GM12865 (cell line): ENCODE data around the gene CELF2.
"Not testable (repeated sequence)": the region's sequence is repeated elsewhere in the genome, so short reads cannot be mapped to it uniquely, and the experiment has no call there.

Experiments used
- DNase-seq: peaks from one replicate; pipeline ENCODE4 v3.0.0; 2010; ENCODE audit warnings: low read depth
- H3K4me3 ChIP-seq: 2 replicates; pipeline ENCODE4 v1.5.1; 2011; ENCODE audit warnings: mild to moderate bottlenecking, low read depth, low read length, control low read depth
- CTCF ChIP-seq: IDR thresholded peaks from 2 replicates; pipeline ENCODE4 v1.5.1; 2011; ENCODE audit warnings: low read length, control low read depth, low read depth, inconsistent platforms; ENCODE audit not compliant: insufficient read depth; ENCODE audit errors: missing control alignments

CELF2 gene

GRCh38 chr10:11118686-11119085 lies 101.0 kb downstream of the CELF2 start:
- no peak for DNase-seq
- H3K4me3 ChIP-seq = no peak overlapping the region
- TF ChIP-seq CTCF = no peak

GRCh38 chr10:11119843-11120242 lies 102.2 kb downstream of the CELF2 start:
- DNase-seq = no peak
- no peak overlapping the region for H3K4me3 ChIP-seq
- TF ChIP-seq CTCF = no peak

GRCh38 chr10:11120711-11121110 lies 103.0 kb downstream of the CELF2 start:
- no peak for TF ChIP-seq CTCF
- H3K4me3 ChIP-seq = no peak overlapping the region
- no peak for DNase-seq

- H3K4me3 ChIP-seq, DNase-seq: not testable (repeated sequence)
Observed at GRCh38 chr10:11123892-11124291, 106.2 kb downstream of the CELF2 start.

GRCh38 chr10:11125004-11125403 lies 107.3 kb downstream of the CELF2 start:
- TF ChIP-seq CTCF = no peak
- no peak for DNase-seq
- H3K4me3 ChIP-seq = no peak overlapping the region

GRCh38 chr10:11127017-11127416 lies 109.3 kb downstream of the CELF2 start:
- H3K4me3 ChIP-seq, DNase-seq: not testable (repeated sequence)

- no peak for DNase-seq
- H3K4me3 ChIP-seq = no peak overlapping the region
- TF ChIP-seq CTCF = no peak
Observed at GRCh38 chr10:11131112-11131639, 113.5 kb downstream of the CELF2 start.

- no peak for DNase-seq
- H3K4me3 ChIP-seq = no peak overlapping the region
- TF ChIP-seq CTCF = no peak
Observed at GRCh38 chr10:11134411-11134810, 116.7 kb downstream of the CELF2 start.
